PFSK-1 (cell line): ENCODE data around the gene FAM168B.

Source experiments
- POLR2AphosphoS5 ChIP-seq: IDR thresholded peaks from 2 replicates; pipeline ENCODE4 v1.6.1; 2012; ENCODE audit warnings: low read depth, mild to moderate bottlenecking, control low read depth, low read length, moderate library complexity
- REST ChIP-seq, 2 experiments: IDR thresholded peaks; 2 replicates each; pipeline versions ENCODE4 v1.6.1 to v1.8.0; 2011 to 2012; ENCODE audit warnings: low read depth in 2 of 2, low read length in 2 of 2, control low read depth in 1 of 2, inconsistent platforms in 1 of 2, mild to moderate bottlenecking in 1 of 2, moderate library complexity in 1 of 2; ENCODE audit not compliant: insufficient read depth in 1 of 2

GRCh38 chr2:131142849-131143248, 49.6 kb upstream of the FAM168B start:
- no peak for TF ChIP-seq REST (IDR thresholded peaks at IDR 0.05; ENCODE audit: insufficient read depth in 1 of 2, low read depth in 2 of 2, low read length in 2 of 2)
- no peak for TF ChIP-seq POLR2AphosphoS5
